Panc1 (cell line): ENCODE measurements around the gene LIX1L. TPM values are rescaled to one million over a fixed set of nuclear protein-coding genes. Genes with fewer than 3 reads are reported as not detected.

ENCODE experiments used
- ATAC-seq: fragments of 200-7000 bp; cut with Tn5 transposase; 2 replicates; pipeline ENCODE4 v1.9.1; 2020; ENCODE audit warnings: mild to moderate bottlenecking, moderate library complexity
- BruUV-seq: library from RNA; stranded (reverse); fragments of 400-500 nt; replicated peaks from 2 replicates; lab custom pipeline; 2021; lab: Mats Ljungman, UMichigan
- CTCF ChIA-PET: fragments of 300-600 bp; sonication (Branson Sonifier 250); formaldehyde crosslinking; loops from one replicate; lab custom pipeline; 2022; ENCODE audit warnings: antibody characterized with exemption; lab: Charles Lee
- POLR2A ChIA-PET: fragments of 300-600 bp; sonication (Branson Sonifier 250); formaldehyde crosslinking; loops from one replicate; lab custom pipeline; 2022; ENCODE audit warnings: antibody characterized with exemption; lab: Charles Lee
- DNase-seq: peaks from one replicate; pipeline ENCODE4 v3.0.0-alpha.2; 2010; ENCODE audit warnings: low read depth, low spot score
- H3K27ac ChIP-seq: 2 replicates; pipeline ENCODE4 v1.5.1; 2011; ENCODE audit warnings: mild to moderate bottlenecking, low read length, inconsistent platforms
- H3K27me3 ChIP-seq: fragments of 200-500 bp; sonication (Bioruptor generic); 2 replicates; pipeline ENCODE4 v1.6.0; 2014; ENCODE audit warnings: low read length, inconsistent platforms; ENCODE audit not compliant: control insufficient read depth, insufficient read depth
- H3K36me3 ChIP-seq: fragments of 200-500 bp; sonication (Bioruptor generic); 2 replicates; pipeline ENCODE4 v1.5.1; 2014; ENCODE audit warnings: inconsistent platforms, mild to moderate bottlenecking, low read length, moderate library complexity; ENCODE audit not compliant: control insufficient read depth, insufficient read depth
- H3K4me1 ChIP-seq: 2 replicates; pipeline ENCODE4 v1.5.1; 2011; ENCODE audit warnings: inconsistent platforms, mild to moderate bottlenecking, low read length, moderate library complexity; ENCODE audit not compliant: control insufficient read depth, insufficient read depth
- H3K4me3 ChIP-seq, 2 experiments: 2 replicates each; pipeline ENCODE4 v1.5.1; 2011 to 2012; ENCODE audit warnings: low read depth in 2 of 2, low read length in 2 of 2, mild to moderate bottlenecking in 2 of 2, inconsistent platforms in 1 of 2, moderate library complexity in 1 of 2
- H3K9me3 ChIP-seq: fragments of 200-500 bp; sonication (Bioruptor generic); 2 replicates; pipeline ENCODE4 v1.5.1; 2014; ENCODE audit warnings: low read depth, mild to moderate bottlenecking, inconsistent platforms, low read length, moderate library complexity; ENCODE audit not compliant: control insufficient read depth, insufficient read depth
- CTCF ChIP-seq: fragments of 450-650 bp; IDR thresholded peaks from 2 replicates; pipeline ENCODE4 v1.5.1; 2017; ENCODE audit warnings: mild to moderate bottlenecking
- POLR2AphosphoS5 ChIP-seq: IDR thresholded peaks from 2 replicates; pipeline ENCODE4 v1.6.1; 2012; ENCODE audit warnings: mild to moderate bottlenecking, low read depth, low read length, moderate library complexity
- REST ChIP-seq, 2 experiments: IDR thresholded peaks; 2 replicates each; pipeline ENCODE4 v1.6.1; 2011 to 2012; ENCODE audit warnings: low read depth in 2 of 2, control low read depth in 1 of 2, low read length in 1 of 2, mild to moderate bottlenecking in 1 of 2, moderate library complexity in 1 of 2; ENCODE audit not compliant: insufficient read depth in 1 of 2
- SIN3A ChIP-seq: IDR thresholded peaks from 2 replicates; pipeline ENCODE4 v1.6.1; 2012; ENCODE audit warnings: low read depth, mild to moderate bottlenecking, low read length, moderate library complexity, borderline replicate concordance; ENCODE audit not compliant: insufficient read depth
- TCF7L2 ChIP-seq: IDR thresholded peaks from 2 replicates; pipeline ENCODE4 v1.6.1; 2011; ENCODE audit warnings: mild to moderate bottlenecking, low read depth, low read length, inconsistent platforms
- in situ Hi-C: cut with HindIII; loops from 2 replicates; pipeline ENCODE4 v1.10.0; 2016; ENCODE audit warnings: low sequenced_read_pairs, low pct_unique_long_range_greater_than_20kb
- intact Hi-C: fragments of 100-400 bp; cut with micrococcal nuclease; formaldehyde crosslinking; loops from one replicate; pipeline ENCODE4 v1.10.0; 2022; ENCODE audit not compliant: unreplicated experiment
- total RNA-seq: library from RNA; stranded (reverse); gene quantifications from one replicate; pipeline ENCODE4 v1.2.1, GENCODE V29; 2021; ENCODE audit not compliant: unreplicated experiment

LIX1L gene
- total RNA-seq, 1 experiment from 2014 or later: 23.3 TPM

- BruUV-seq: no TSS peak
- H3K27me3 ChIP-seq: no peaks in the 10 kb centered on the region
- in situ Hi-C loops: no loop called here
- H3K27ac ChIP-seq: no peak overlapping the region
- CTCF ChIA-PET: no interaction called here
- no peak overlapping the region for H3K4me3 ChIP-seq
- intact Hi-C loops: loop anchor here (5.0 kb wide), 1 partner anchor 38 kb away; no protein-coding TSS in a partner anchor
- TF ChIP-seq CTCF: no peak
- TF ChIP-seq POLR2AphosphoS5: no peak
- TF ChIP-seq SIN3A: no peak
- TF ChIP-seq REST (IDR thresholded peaks at IDR 0.05; ENCODE audit: insufficient read depth in 1 of 2, low read depth in 2 of 2, low read length in 1 of 2): no peak
- TF ChIP-seq TCF7L2: no peak
- POLR2A ChIA-PET: no interaction called here
- ATAC-seq (no peak), DNase-seq (no peak)
- no peaks in the 10 kb centered on the region for H3K36me3 ChIP-seq
- no peaks in the 10 kb centered on the region for H3K9me3 ChIP-seq
- H3K4me1 ChIP-seq: 0 out of 2 replicates have a peak, but pooled peaks cover 4% of the 10 kb centered on the region
Measured at GRCh38 chr1:145974721-145975120, 16.9 kb upstream of the LIX1L start.

- ATAC-seq (no peak), DNase-seq (no peak)
- in situ Hi-C loops (no loop called here), intact Hi-C loops (no loop called here)
- H3K36me3 ChIP-seq: no peaks in the 10 kb centered on the region
- H3K4me3 ChIP-seq: no peak overlapping the region
- H3K27ac ChIP-seq: no peak overlapping the region
- H3K9me3 ChIP-seq: peaks cover 1% of the 10 kb centered on the region; the same call in 1 of the 2 replicates
- ChIA-PET CTCF (no interaction called here), POLR2A (no interaction called here)
- no peak for TF ChIP-seq TCF7L2
- TF ChIP-seq SIN3A: no peak
- TF ChIP-seq CTCF: no peak
- BruUV-seq: no TSS peak
- no peaks in the 10 kb centered on the region for H3K27me3 ChIP-seq
- H3K4me1 ChIP-seq: 0 out of 2 replicates have a peak, but pooled peaks cover 4% of the 10 kb centered on the region
Measured at GRCh38 chr1:145972580-145972979, 14.8 kb upstream of the LIX1L start.
